Stimulated activated CD8-positive, alpha-beta memory T cell treated with anti-CD3 and anti-CD28 coated beads, Interleukin-2, amount 100 ng/mL, for 1 hour (primary cell): Measurements from ENCODE around the gene SIAE.
"Not testable (repeated sequence)": the region's sequence is repeated elsewhere in the genome, so short reads cannot be mapped to it uniquely, and the experiment has no call there.

ENCODE experiments used
- DNase-seq, 2 donors: peaks; one replicate each; pipeline ENCODE4 v3.0.0-alpha.2; 2020; ENCODE audit warnings: low read depth in 2 of 2

SIAE gene

DNA sequence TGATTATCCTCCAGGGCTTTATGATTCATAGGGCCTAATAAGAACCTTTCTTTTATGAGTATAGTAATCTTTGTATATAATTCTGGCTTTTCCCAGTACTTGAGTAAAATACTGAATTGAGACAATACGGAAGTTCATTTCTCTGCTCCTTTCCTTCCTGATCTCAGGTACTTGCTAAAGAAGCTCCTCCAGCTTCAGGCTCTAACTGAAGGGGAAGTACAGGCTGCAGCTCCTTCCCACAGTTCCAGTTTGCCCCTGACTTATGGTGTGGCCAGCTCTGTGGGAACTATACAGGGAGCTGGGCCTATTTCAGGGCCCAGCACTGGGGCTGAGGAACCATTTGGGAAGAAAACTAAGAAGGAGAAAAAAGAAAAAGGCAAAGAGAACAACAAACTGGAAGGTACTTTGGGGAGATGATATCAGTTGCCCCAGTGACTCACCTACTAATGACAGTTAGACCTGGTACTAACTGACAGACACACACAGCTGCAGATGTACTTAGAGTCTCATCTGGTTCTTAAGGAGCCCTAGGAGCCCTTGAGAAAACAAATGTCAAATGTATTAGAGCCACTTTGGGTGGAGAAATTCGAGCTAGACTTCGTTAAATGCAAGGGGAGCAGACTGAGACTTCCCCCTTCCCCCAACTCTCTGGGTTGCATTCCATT is 47.9 kb downstream of the SIAE start:
- DNase-seq, result no peak

DNA sequence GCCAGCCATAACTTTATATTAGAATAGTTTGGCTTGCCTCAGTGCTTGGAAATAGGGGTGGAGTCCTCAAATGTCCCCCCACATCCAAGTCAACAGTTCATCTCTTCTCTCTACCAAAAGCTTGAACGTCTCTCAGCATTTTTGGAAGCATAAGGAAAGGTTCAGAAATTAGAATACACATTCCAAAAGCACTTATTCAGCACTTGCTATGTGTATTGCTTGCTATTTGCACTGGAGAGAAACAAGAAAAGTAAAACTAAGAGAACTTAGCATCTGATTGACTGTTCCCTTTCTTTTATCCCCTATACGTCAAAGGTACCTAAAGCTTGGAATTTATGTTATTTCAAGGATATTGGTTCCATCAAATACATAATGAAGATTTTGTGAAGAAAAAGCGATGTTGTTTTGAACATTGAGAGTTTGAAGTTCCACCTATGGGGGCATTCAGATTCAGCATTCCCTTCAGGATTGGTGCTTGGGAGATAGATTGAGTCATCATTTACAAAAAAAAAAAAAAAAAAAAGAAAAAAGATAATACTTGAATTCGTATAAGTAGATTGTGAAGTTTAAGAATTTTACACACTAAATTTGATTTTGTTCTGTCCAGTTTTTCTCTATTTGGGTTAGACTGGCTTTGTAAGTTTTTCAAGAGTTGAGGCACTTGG is 49.5 kb downstream of the SIAE start:
- no peak for DNase-seq

DNA sequence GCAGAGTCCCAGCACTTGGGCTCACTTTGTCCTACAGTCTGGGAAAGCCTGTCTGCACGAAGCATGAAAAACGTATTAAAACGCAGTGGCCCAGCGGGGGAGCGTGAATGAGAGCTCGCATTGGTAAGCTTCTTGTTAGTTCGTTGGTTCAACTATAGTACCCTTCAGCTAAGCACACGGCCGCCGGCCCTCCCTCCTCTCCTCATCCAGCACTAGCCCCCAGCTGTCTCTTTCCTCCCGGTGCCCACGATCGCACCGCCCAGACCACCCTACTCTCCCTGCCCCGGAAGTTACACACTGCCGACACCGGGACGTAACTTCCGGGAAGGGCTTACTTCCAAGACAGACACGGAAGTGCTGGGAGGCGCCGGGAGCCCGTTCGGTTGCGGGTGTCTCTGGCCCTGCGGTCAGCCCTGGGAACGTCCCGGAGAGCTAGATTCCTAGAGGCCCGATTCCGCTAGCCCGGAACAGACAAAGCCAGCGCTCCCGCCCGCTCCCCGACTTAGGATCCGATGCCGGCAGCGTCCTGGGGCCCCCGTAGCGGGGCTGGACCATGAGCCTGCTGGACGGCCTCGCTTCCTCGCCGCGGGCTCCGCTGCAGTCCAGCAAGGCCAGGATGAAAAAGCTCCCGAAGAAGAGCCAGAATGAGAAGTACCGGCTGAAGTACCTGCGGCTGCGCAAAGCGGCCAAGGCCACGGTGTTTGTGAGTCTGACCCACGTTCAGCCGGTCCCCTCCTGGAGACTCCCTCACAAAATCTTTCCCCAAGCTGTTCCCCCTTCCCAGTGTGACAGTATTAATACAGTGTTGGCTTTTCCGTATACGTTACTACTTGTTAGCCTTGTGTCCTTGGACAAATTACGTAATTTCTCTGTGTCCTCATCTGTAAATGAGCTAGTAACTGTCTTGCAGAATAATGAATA is 50.7 kb downstream of the SIAE start, which contains the start of gene TBRG1:
Gene TBRG1 (plus strand): TSS at position 334 of the 921 bp plus-strand sequence. CDS start 220 bp downstream, at position 554.
- peak; percentile 62 to 67 for DNase-seq

DNA sequence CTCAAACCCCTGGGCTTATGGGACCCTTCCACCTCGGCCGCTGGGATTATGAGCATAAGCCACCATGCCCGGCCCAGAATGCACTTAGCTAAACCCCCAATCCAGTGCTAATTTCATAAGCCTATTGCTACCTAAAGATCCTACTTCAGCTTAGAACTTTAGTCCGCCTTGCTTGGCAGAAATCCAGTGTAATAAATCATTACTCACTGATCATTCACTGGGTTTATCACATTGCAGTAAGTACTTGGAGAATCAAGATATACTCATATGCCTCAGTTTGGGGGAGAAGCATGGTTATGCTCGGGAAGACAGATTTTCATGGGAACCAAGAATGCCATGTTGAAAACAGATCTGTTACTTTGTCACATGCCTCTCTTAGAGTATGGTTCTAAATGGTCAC is 54.7 kb downstream of the SIAE start:
- DNase-seq, result no peak

DNA sequence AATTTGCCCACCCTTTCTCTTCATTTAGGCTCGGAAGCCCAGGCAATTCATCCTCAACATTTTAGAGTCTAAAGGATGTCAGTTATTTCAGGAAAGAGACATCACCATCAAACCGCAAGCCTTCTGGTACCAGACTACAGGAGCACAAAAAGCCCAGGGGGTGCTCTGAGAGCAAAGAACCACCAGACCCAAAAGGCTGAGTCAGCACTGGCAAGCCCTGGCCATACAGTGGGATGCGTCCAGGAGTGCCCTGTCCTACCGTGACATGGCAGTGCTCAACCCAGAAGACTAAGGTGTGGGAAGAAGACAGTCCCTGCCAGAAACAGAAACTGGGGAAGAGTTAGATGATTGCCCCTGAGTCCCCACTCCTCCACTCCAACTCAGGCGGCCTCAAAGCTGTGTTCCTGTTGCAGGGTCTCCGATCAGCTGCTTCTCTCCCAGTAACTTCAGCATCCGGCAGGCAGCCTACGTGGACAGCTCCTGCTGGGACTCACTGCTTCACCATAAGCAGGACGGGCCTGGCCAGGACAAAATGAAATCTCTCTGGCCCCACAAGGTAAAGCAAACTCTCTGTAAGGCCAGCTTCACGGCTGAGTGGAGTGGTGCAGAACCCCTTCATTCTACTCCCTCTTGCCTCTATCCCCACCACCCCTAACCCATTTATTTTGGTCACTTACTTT is 60.8 kb downstream of the SIAE start:
- DNase-seq, result no peak

DNA sequence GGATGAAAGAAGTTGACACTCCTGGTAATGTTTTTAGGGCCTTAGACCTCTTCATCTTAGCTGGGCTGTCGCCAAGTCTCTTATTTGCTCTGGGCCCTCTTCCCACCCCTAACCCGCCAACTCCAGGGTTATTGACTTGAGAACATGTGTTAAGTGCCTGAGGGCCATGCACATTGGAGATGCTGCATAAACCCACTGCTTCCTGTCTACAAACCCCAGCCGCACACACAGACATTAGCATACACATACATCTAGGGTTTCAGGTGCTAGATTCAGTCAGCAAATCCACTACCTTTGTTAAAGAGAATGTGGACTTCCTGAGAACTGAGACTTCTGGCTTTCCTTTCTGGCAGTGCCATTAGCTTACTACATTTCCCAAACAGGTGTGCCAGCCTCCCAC is 61.5 kb downstream of the SIAE start:
- no peak for DNase-seq

DNA sequence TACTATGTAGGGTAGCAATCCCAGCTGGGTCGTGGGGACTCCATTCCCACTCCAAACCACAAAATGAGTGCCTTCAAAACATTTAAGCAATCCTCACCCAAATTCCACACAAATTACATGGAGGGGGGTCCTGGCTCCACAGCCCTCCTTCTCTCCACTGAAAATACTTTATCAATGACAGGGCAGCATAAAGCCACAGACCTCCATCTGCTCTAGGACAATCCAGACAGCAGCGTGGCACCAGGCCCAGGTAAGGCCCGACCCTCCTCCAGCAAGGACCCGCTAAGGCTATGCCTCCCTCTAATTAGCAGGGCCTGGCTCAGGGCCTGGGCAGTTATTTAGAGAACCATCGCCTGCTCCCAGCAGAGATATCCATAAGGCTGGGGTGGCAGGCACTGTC is 62.5 kb downstream of the SIAE start, which contains the start of gene PANX3:
Gene PANX3 (plus strand): TSS at position 365 of the 400 bp plus-strand sequence. CDS start 129 bp downstream, outside the sequence.
- no peak for DNase-seq

DNA sequence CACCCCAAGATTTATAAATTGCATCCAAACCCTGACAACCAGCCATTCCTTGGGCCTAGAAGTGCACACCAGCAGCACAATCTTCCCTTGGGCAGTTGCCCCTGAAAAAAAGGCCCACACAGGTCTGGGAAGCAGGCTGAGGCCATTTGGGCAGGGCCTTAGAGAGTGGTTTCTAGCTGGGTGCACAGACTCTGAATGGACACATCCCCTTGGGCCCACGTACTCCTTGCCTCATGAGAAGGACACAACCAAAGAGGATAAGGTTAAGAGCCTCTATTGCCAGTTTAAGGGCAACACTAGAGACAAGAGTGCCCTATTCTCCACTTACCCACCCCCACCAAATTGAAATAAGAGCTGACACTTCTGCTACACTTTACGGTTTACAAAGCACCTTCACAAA is 63.2 kb downstream of the SIAE start:
- DNase-seq, result no peak

DNA sequence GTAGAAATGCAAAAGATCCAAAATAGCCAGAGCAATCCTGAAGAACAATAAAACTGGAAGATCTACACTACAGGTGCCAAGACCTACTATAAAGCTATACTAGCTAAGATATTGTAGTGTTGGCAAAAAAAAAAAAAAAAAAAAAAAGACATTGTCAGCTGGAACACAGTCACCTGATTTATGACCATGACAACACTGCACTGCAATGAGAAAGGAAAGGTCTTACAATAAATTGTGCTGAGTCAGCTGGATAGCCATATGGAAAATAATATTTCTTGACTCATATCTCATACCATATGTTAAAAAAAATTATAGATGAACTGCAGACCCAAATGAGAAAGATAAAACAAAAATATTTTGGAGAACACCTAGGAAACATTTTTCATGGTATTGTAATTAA is 65.4 kb downstream of the SIAE start:
- DNase-seq, result no peak

DNA sequence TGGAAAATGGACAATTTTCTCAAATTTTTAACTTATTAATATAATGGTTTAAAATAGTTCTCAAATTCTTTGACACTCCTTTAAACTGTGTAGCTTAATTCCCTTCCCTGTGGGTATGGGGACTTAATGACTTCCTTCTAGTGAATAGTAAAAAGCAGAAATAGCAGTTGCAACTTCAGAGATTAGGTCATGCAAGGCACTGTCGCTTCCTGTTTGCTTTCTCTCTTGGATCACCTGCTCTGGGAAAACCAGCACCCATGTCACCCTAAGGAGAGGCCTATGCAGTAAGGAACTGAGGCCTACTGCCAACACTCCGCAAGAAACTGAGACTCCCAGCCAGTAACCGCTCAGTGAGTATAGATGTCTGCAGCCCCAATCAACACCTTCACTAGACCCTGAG is 67.8 kb downstream of the SIAE start:
- DNase-seq, result no peak

DNA sequence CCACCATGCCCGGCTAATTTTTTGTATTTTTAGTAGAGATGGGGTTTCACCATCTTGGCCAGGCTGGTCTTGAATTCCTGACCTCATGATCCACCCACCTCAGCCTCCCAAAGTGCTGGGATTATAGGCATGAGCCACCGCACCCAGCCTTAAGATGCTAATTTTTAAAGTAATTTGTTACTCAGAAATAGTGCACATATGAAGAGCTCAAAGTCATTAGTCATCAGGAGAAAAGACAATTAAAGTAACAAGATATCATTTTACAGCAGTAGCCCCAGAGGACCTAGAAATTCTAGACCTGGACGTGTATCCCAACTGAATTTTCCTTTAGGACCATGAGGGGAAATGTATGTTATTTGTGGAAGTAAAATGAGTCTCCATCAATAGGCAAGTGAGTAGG is 70.8 kb downstream of the SIAE start:
- not testable (repeated sequence) for DNase-seq

DNA sequence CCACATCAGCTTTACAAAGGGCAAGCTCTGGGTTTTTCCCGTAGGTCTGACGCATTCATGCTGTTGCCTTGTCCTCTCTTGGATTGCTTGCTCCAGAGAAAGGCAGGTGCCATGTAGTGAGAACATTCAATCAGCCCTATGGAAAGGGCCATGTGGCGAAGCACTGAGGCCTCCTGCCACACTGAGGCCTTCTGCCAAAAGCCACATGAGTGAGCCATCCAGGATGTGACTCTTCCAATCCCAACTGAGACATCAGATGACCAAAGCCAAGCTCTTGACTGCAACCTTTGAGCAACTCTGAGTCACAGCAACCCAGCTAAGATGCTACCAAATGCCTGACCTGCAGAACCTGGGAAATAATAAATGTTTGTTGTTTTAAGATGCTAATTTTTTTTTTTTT is 71.3 kb downstream of the SIAE start:
- no peak for DNase-seq

DNA sequence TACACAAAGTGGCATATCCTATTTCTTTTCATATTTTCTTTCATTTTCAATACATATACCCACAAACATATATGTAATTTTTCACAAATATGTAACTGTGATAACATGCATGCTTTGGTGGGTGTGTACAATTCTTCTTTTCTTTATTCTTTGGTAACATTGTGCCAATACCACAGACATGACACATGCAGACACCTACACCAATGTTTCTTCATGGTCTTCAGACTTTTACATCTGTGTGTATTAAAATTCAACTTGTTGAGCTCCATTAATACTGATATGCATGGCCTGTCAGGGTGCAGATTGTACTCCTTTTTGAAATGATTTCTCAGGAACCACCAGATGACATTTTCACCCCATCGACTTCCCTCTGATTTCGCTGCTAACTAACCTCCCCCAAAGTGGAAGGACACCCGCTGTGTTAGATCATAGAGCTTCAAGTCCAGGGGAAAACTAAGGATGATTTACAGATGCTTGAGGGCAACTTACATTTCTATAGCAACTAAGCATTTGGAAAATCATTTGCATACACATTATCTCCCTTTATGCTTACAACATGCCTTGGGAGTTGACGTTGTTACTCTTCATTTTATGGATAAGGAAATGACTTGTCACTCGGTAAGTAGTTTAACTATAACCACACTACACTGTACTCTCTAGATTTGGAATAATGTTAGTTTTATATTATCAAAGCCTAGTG is 72.8 kb downstream of the SIAE start:
- DNase-seq, result no peak

DNA sequence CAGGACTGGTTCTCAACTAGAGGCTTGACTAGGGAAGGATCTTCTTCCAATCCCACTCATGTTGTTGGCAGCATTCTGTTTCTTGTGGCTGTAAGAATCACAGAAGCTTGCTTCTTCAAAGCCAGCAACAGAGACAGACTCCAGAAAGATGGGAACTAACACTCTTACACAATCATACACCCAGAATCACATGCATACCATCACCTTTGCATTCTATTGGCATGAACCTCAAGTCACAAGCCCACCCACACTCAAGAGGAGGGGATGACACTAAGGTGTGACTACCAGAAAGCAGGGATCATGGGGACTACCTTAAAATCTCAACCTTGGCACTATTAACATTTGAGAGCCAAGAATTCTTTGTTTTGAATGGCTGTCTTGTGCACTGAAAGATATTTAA is 75.9 kb downstream of the SIAE start:
- no peak for DNase-seq

DNA sequence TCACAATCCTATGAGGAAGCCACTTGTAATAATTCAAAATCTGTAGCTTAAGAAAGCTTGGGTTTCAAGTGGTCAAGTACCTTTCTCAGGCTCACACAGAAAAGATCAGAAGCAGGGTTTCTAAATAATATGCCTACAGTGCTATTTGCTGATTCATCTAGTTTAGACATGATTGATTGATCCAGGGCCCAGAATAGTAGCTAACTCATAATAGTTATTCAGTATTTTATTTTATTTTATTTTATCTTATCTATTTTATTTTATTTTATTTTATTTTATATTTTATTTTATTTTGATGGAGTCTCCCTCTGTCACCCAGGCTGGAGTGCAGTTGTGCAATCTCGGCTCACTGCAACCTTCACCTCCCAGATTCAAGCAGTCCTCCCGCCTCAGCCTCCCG is 78.2 kb downstream of the SIAE start:
- no peak for DNase-seq

DNA sequence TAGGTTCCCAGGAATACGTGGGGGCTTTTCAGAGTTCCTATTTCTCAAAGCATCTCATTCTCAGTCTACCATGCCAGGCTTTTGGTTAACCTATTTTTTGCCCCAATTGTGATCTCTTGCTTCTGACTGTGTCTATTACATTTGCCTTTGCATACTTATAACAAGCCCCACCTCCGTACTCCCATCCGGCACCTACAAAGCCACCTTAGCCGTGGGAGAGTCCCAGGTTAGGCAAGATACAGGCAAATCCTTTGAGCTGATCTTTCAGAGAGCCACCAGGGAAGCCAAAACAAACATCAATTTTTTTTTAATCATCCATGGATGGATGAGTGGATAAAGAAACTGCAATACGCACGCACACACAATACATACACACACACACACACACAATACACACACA is 80.9 kb downstream of the SIAE start:
- DNase-seq, result no peak

DNA sequence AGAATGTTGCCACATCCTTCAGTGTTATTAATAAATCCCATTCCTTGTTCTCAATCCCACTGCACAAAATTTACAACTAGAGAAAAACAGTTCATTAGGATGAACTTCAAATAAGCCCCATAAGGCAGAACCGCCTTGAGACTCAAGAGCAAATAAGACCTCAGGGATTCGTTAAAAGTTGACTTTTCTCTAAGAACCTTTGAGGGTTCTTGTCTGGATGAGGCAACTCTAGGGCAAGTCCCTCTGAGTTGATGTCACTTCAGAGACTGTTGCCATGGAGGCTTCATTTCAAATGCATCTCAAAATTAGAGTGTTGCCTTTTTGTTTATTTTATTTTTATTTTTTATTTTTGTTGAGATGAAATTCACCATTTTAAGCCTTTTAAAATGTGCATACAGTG is 82.1 kb downstream of the SIAE start:
- DNase-seq, result no peak

DNA sequence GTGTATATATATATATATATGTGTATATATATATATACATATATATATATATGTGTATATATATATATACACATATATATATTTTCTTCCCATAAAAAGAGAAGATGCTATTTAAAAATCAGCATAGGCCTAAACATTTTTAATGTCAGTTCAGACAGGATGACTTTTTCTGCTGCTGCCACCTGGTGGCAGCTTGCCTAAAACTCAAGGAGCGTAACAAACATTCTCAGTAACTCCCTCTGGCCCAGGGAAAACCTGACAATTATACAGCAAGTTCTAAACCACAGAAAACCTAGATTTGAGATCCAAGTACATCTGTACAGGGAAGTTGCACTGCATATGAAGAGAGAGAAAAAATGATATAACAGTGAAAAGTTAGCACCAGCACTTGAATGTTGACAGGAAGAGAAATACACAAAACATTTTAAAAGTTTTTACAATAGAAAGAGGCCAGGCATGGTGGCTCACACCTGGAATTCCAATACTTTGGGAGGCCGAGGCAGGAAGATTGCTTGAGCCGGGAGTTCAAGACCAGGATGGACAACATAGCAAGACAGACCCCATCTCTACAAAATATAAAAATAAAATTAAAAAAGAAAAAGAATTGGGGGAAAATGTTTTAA is 87.2 kb downstream of the SIAE start:
- peak in 1 of 2 donors; percentile 2 for DNase-seq

DNA sequence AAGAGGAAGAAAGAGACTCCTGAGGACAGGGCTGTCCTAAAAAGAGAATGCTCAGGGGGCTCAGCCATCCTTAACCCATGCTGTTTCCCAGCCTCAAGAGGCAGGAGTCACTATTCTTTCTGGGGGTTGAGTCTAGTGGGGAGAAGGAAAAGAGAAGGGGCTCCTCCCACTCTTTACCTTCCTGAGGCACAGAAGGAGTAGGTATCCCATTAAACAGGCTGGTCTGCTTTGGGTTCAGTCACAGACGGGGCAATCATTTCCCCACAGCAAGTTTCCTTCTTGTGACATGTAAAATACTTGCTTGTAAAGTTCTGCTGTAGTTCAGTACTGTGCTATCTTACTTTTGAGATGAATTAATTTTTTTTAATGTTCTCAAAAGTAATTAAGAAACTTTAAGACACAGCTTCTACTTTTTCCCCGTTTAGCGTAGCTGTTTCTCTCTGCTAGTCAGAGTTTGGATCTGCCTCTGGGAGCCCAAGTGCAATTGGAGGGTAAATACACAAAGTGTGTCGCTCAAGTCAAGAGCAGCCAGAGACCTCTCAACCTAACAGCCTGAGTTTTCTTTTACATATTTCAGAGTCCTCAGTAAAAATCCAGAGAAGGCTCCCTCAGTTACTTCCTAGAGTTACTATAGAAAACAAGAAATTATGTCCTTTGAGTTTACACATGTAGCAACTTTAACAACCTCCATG is 88.7 kb downstream of the SIAE start:
- no peak for DNase-seq

DNA sequence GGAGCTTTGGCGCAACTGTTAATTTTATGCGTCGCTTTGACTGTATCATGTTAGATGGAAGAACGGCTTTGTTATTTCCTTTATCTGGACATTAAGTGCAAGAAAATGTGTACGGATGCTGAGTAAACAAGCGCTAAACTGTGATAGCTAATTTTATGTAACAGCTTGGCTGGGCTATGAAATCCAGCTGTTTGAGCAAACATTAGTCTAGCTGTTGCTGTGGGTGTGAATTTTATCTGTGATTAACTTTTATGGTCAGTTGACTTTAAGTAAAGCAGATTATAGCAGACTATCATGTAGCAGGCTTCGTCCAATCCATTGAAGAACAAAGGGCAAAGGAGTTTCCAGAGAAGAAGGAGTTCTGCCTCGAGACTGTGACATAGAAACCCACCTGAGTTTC is 89.8 kb downstream of the SIAE start:
- no peak for DNase-seq
